Thoracic aorta (tissue), 2 donors: ENCODE data around the gene CDKL1. TPM values are rescaled to one million over a fixed set of nuclear protein-coding genes. Genes with fewer than 3 reads are reported as not detected.
A peak's percentile ranks its signal among the peaks of the same experiment; 100 is the strongest.

Experiments
- ATAC-seq: fragments of 150-250 bp; one replicate; pipeline ENCODE4 v1.8.0; 2017; ENCODE audit warnings: low read depth; ENCODE audit not compliant: insufficient number of reproducible peaks, low FRiP score
- DNase-seq: peaks from one replicate; pipeline ENCODE4 v3.0.0-alpha.2; 2020; ENCODE audit warnings: low spot score
- H3K27ac ChIP-seq, 2 donors: fragments of 200-600 bp; sonication (generic); 1 replicate in 1 of 2; 2 replicates in 1 of 2; pipeline ENCODE4 v1.5.1; 2016; ENCODE audit warnings: mild to moderate bottlenecking in 2 of 2, moderate library complexity in 2 of 2
- H3K27me3 ChIP-seq: fragments of 200-600 bp; sonication (generic); replicated peaks from 2 replicates; pipeline ENCODE4 v1.6.0; 2016; ENCODE audit warnings: mild to moderate bottlenecking; ENCODE audit not compliant: insufficient read depth
- H3K36me3 ChIP-seq: fragments of 200-600 bp; sonication (generic); one replicate; pipeline ENCODE4 v1.5.1; 2016
- H3K4me1 ChIP-seq, 2 donors: fragments of 200-600 bp; sonication (generic); 1 replicate in 1 of 2; 2 replicates in 1 of 2; pipeline versions ENCODE4 v1.5.1 to v1.6.0; 2016; ENCODE audit warnings: low read depth in 2 of 2, mild to moderate bottlenecking in 1 of 2; ENCODE audit not compliant: control insufficient read depth in 1 of 2
- H3K4me3 ChIP-seq: fragments of 200-600 bp; sonication (generic); 2 replicates; pipeline ENCODE4 v1.5.1; 2016; ENCODE audit warnings: mild to moderate bottlenecking
- H3K9me3 ChIP-seq: fragments of 200-600 bp; sonication (generic); 2 replicates; pipeline ENCODE4 v1.5.1; 2016
- CTCF ChIP-seq: fragments of 200-600 bp; sonication (generic); IDR thresholded peaks from one replicate; pipeline ENCODE4 v1.5.1; 2019; ENCODE audit warnings: antibody characterized with exemption
- total RNA-seq, 2 donors: library from RNA; depleted of rRNA; stranded (reverse); fragments of >200 nt; gene quantifications; one replicate each; pipeline versions ENCODE4 v1.1.0 to v1.2.3, GENCODE V29; 2016

CDKL1 gene
- total RNA-seq, 2 donors from 2014 or later, result 2.8 to 8.1 TPM

- Histone ChIP-seq H3K36me3 (no peaks in the 10 kb centered on the region), H3K4me1 (no peaks in the 10 kb centered on the region), H3K4me3 (no peak overlapping the region), H3K27ac (no peak overlapping the region), H3K9me3 (no peaks in the 10 kb centered on the region), H3K27me3 (no peaks in the 10 kb centered on the region)
- ATAC-seq (no peak), DNase-seq (no peak)
- TF ChIP-seq CTCF, result no peak
Observed at GRCh38 chr14:50352584-50352983, 44.1 kb downstream of the CDKL1 start.

- no peak for DNase-seq
- Histone ChIP-seq H3K4me1 (no peaks in the 10 kb centered on the region), H3K27me3 (no peaks in the 10 kb centered on the region), H3K36me3 (no peaks in the 10 kb centered on the region), H3K27ac (no peak overlapping the region), H3K9me3 (no peaks in the 10 kb centered on the region), H3K4me3 (no peak overlapping the region)
- ATAC-seq, result no peak
- no peak for TF ChIP-seq CTCF
Observed at GRCh38 chr14:50350975-50351374, 45.7 kb downstream of the CDKL1 start.

- no peaks in the 10 kb centered on the region for H3K9me3 ChIP-seq
- no peaks in the 10 kb centered on the region for H3K27me3 ChIP-seq
- TF ChIP-seq CTCF, result no peak
- H3K27ac ChIP-seq, result no peak overlapping the region
- no peak for DNase-seq
- H3K36me3 ChIP-seq, result no peaks in the 10 kb centered on the region
- no peak overlapping the region for H3K4me3 ChIP-seq
- H3K4me1 ChIP-seq, result no peaks in the 10 kb centered on the region
- ATAC-seq, result no peak
Observed at GRCh38 chr14:50348933-50349332, 47.7 kb downstream of the CDKL1 start.

GRCh38 chr14:50347521-50347920, 49.2 kb downstream of the CDKL1 start:
- Histone ChIP-seq H3K4me3 (no peak overlapping the region), H3K36me3 (no peaks in the 10 kb centered on the region), H3K4me1 (peaks cover 0 to 10% of the 10 kb centered on the region in 2 donors), H3K27ac (no peak overlapping the region), H3K27me3 (no peaks in the 10 kb centered on the region), H3K9me3 (no peaks in the 10 kb centered on the region)
- ATAC-seq, result peak; percentile 7
- no peak for TF ChIP-seq CTCF
- DNase-seq, result no peak

GRCh38 chr14:50345846-50346422, 50.7 kb downstream of the CDKL1 start:
- Histone ChIP-seq H3K9me3 (no peaks in the 10 kb centered on the region), H3K4me3 (no peak overlapping the region), H3K27me3 (no peaks in the 10 kb centered on the region), H3K36me3 (no peaks in the 10 kb centered on the region), H3K27ac (no peak overlapping the region), H3K4me1 (peaks cover 5 to 16% of the 10 kb centered on the region in 2 donors)
- no peak for TF ChIP-seq CTCF
- ATAC-seq (no peak), DNase-seq (no peak)
